Nephron (organoid): ENCODE results near the gene TBCD.
A peak's percentile ranks its signal among the peaks of the same experiment; 100 is the strongest.

Experiments
- H3K27ac Mint-ChIP-seq, 3 experiments: 2 replicates each; pipeline ENCODE4 v1.8.0; 2020; ENCODE audit warnings: mixed read lengths in 3 of 3, mild to moderate bottlenecking in 2 of 3, moderate library complexity in 1 of 3
- H3K27me3 Mint-ChIP-seq: 2 replicates; pipeline ENCODE4 v1.8.0; 2021; ENCODE audit warnings: low read depth, mild to moderate bottlenecking, moderate library complexity, mixed read lengths
- H3K36me3 Mint-ChIP-seq: 2 replicates; pipeline ENCODE4 v1.8.0; 2020; ENCODE audit warnings: low read depth, mixed read lengths
- H3K4me1 Mint-ChIP-seq: 2 replicates; pipeline ENCODE4 v1.8.0; 2020; ENCODE audit warnings: mixed read lengths
- H3K4me3 Mint-ChIP-seq, 3 experiments: 2 replicates each; pipeline ENCODE4 v1.8.0; 2020; ENCODE audit warnings: mild to moderate bottlenecking in 3 of 3, mixed read lengths in 3 of 3, moderate library complexity in 2 of 3
- H3K9me3 Mint-ChIP-seq: 2 replicates; pipeline ENCODE4 v1.8.0; 2020; ENCODE audit warnings: mixed read lengths
- CTCF ChIP-seq, 3 experiments: fragments of 200-600 bp; sonication (generic); IDR thresholded peaks; one replicate each; pipeline ENCODE4 v1.5.0; 2021; ENCODE audit warnings: antibody characterized with exemption in 3 of 3; ENCODE audit not compliant: unreplicated experiment in 3 of 3

The TBCD gene

GRCh38 chr17:82848022-82848592, 96.2 kb downstream of the TBCD start:
- Mint-ChIP-seq H3K4me1 (peaks cover 21% of the 10 kb centered on the region), H3K27ac (peak overlapping the region; percentile 40 to 92 (median 62)), H3K4me3 (peak overlapping the region in 2 of 3 experiments; percentile 31 to 74), H3K36me3 (peaks cover 6% of the 10 kb centered on the region), H3K27me3 (peaks cover 9% of the 10 kb centered on the region), H3K9me3 (no peaks in the 10 kb centered on the region)
- TF ChIP-seq CTCF (IDR thresholded peaks at IDR 0.05; ENCODE audit: unreplicated experiment in 3 of 3): no peak

- H3K27ac Mint-ChIP-seq: peak overlapping the region in 1 of 3 experiments; percentile 17
- no peak overlapping the region for H3K4me3 Mint-ChIP-seq
- no peaks in the 10 kb centered on the region for H3K9me3 Mint-ChIP-seq
Observed at GRCh38 chr17:82849076-82849945, 97.4 kb downstream of the TBCD start.

GRCh38 chr17:82851381-82851780, 99.5 kb downstream of the TBCD start:
- peaks cover 9% of the 10 kb centered on the region for H3K27me3 Mint-ChIP-seq
- peaks cover 17% of the 10 kb centered on the region for H3K36me3 Mint-ChIP-seq
- no peak for TF ChIP-seq CTCF (IDR thresholded peaks at IDR 0.05; ENCODE audit: unreplicated experiment in 3 of 3)
- H3K9me3 Mint-ChIP-seq: no peaks in the 10 kb centered on the region
- H3K27ac Mint-ChIP-seq: no peak overlapping the region
- no peak overlapping the region for H3K4me3 Mint-ChIP-seq
- peaks cover 12% of the 10 kb centered on the region for H3K4me1 Mint-ChIP-seq

More at GRCh38 chr17:82849076-82849945, 97.4 kb downstream of the TBCD start:
- H3K4me1 Mint-ChIP-seq: peaks cover 12% of the 10 kb centered on the region
- no peak for TF ChIP-seq CTCF (IDR thresholded peaks at IDR 0.05; ENCODE audit: unreplicated experiment in 3 of 3)
- peaks cover 6% of the 10 kb centered on the region for H3K36me3 Mint-ChIP-seq
- H3K27me3 Mint-ChIP-seq: peaks cover 9% of the 10 kb centered on the region

- no peak overlapping the region for H3K4me3 Mint-ChIP-seq
- peaks cover 5% of the 10 kb centered on the region for H3K4me1 Mint-ChIP-seq
- H3K9me3 Mint-ChIP-seq: peaks cover 3% of the 10 kb centered on the region
- peaks cover 6% of the 10 kb centered on the region for H3K27me3 Mint-ChIP-seq
- TF ChIP-seq CTCF (IDR thresholded peaks at IDR 0.05; ENCODE audit: unreplicated experiment in 3 of 3): no peak
- H3K36me3 Mint-ChIP-seq: peaks cover 21% of the 10 kb centered on the region
- H3K27ac Mint-ChIP-seq: no peak overlapping the region
Observed at GRCh38 chr17:82854226-82854625, 102.4 kb downstream of the TBCD start.

GRCh38 chr17:82856361-82856760, 104.5 kb downstream of the TBCD start:
- Mint-ChIP-seq H3K36me3 (peaks cover 18% of the 10 kb centered on the region), H3K27me3 (peaks cover 6% of the 10 kb centered on the region), H3K27ac (no peak overlapping the region), H3K4me1 (peaks cover 20% of the 10 kb centered on the region), H3K9me3 (peaks cover 3% of the 10 kb centered on the region), H3K4me3 (no peak overlapping the region)
- no peak for TF ChIP-seq CTCF (IDR thresholded peaks at IDR 0.05; ENCODE audit: unreplicated experiment in 3 of 3)
